Muscle of leg (tissue), 11 donors: ENCODE measurements around the gene ATG12. TPM values are rescaled to one million over a fixed set of nuclear protein-coding genes. Genes with fewer than 3 reads are reported as not detected.
A peak's percentile ranks its signal among the peaks of the same experiment; 100 is the strongest.
"Not testable (repeated sequence)": the region's sequence is repeated elsewhere in the genome, so short reads cannot be mapped to it uniquely, and the experiment has no call there.

Experiments
- DNase-seq: peaks from one replicate; pipeline ENCODE4 v3.0.0; 2013
- H3K27ac ChIP-seq: one replicate; pipeline ENCODE4 v1.5.1; 2013; ENCODE audit warnings: mild to moderate bottlenecking, low read length, control low read depth
- H3K27me3 ChIP-seq: one replicate; pipeline ENCODE4 v1.6.1; 2013; ENCODE audit warnings: low read length; ENCODE audit not compliant: control insufficient read depth, insufficient read depth
- H3K36me3 ChIP-seq: one replicate; pipeline ENCODE4 v1.6.1; 2013; ENCODE audit warnings: low read length; ENCODE audit not compliant: control insufficient read depth, insufficient read depth
- H3K4me1 ChIP-seq: one replicate; pipeline ENCODE4 v1.6.1; 2013; ENCODE audit warnings: low read length; ENCODE audit not compliant: control insufficient read depth, insufficient read depth
- H3K4me3 ChIP-seq: one replicate; pipeline ENCODE4 v1.5.1; 2013; ENCODE audit warnings: low read length, control low read depth
- H3K9me3 ChIP-seq: replicated peaks from 2 replicates; pipeline ENCODE4 v1.6.1; 2013; ENCODE audit warnings: low read depth, low read length; ENCODE audit not compliant: control insufficient read depth
- WGBS: methylation state at CpG from one replicate; pipeline ENCODE4 v1.1.5; 2013; ENCODE audit warnings: missing lambda C conversion rate; ENCODE audit not compliant: insufficient coverage; 5-methylcytosine and 5-hydroxymethylcytosine counted together
- polyA plus RNA-seq, 8 donors: library from polyadenylated mRNA; unstranded; fragments of 120-200 nt; gene quantifications; one replicate each; pipeline versions ENCODE4 v1.2.1 to v1.2.3, GENCODE V29; 2013; ENCODE audit warnings: inconsistent platforms in 1 of 8, low replicate concordance in 1 of 8; ENCODE audit not compliant: insufficient read length in 8 of 8, insufficient read depth in 1 of 8
- total RNA-seq: library from RNA; stranded (reverse); fragments of 120-200 nt; gene quantifications from one replicate; pipeline ENCODE4 v1.2.4, GENCODE V29; 2013

The ATG12 gene
- total and polyA plus RNA-seq, 9 donors, result 42.1 to 57.3 (median 50.3) TPM

GRCh38 chr5:115811406-115811805 lies 30.0 kb downstream of the ATG12 start:
- Histone ChIP-seq H3K4me3 (no peak overlapping the region), H3K27ac (no peak overlapping the region), H3K36me3 (peaks cover 13% of the 10 kb centered on the region), H3K9me3 (no peaks in the 10 kb centered on the region), H3K4me1 (peaks cover 8% of the 10 kb centered on the region), H3K27me3 (peaks cover 13% of the 10 kb centered on the region)
- no peak for DNase-seq

GRCh38 chr5:115810761-115811160 lies 30.6 kb downstream of the ATG12 start:
- Histone ChIP-seq H3K27me3 (peaks cover 7% of the 10 kb centered on the region), H3K4me1 (peaks cover 8% of the 10 kb centered on the region), H3K9me3 (no peaks in the 10 kb centered on the region), H3K27ac (no peak overlapping the region), H3K36me3 (peaks cover 13% of the 10 kb centered on the region), H3K4me3 (no peak overlapping the region)
- DNase-seq, result peak; percentile 84

- DNase-seq, result no peak
- Histone ChIP-seq H3K27me3 (peaks cover 3% of the 10 kb centered on the region), H3K36me3 (peaks cover 15% of the 10 kb centered on the region), H3K9me3 (no peaks in the 10 kb centered on the region), H3K4me3 (no peak overlapping the region), H3K27ac (no peak overlapping the region), H3K4me1 (peaks cover 4% of the 10 kb centered on the region)
- WGBS, result no CpG with 5 or more reads among the region's 2 CpGs
Observed at GRCh38 chr5:115809946-115810345, 31.4 kb downstream of the ATG12 start.

GRCh38 chr5:115808066-115808465 lies 33.3 kb downstream of the ATG12 start:
- H3K4me3 ChIP-seq, DNase-seq, H3K9me3 ChIP-seq, H3K27me3 ChIP-seq, H3K4me1 ChIP-seq, H3K27ac ChIP-seq: not testable (repeated sequence)
- peaks cover 16% of the 10 kb centered on the region for H3K36me3 ChIP-seq
- WGBS, result no CpG with 5 or more reads among the region's 2 CpGs

- no peak for DNase-seq
- WGBS, result no CpG with 5 or more reads among the region's 2 CpGs
- Histone ChIP-seq H3K27me3 (no peaks in the 10 kb centered on the region), H3K4me3 (no peak overlapping the region), H3K4me1 (no peaks in the 10 kb centered on the region), H3K27ac (no peak overlapping the region), H3K36me3 (peaks cover 16% of the 10 kb centered on the region), H3K9me3 (no peaks in the 10 kb centered on the region)
Observed at GRCh38 chr5:115807654-115808052, 33.7 kb downstream of the ATG12 start.

- no peaks in the 10 kb centered on the region for H3K9me3 ChIP-seq
- no peaks in the 10 kb centered on the region for H3K4me1 ChIP-seq
- no peaks in the 10 kb centered on the region for H3K27me3 ChIP-seq
- no peak for DNase-seq
- no peak overlapping the region for H3K27ac ChIP-seq
- H3K4me3 ChIP-seq, result no peak overlapping the region
- WGBS, result 70% methylated on average over 2 of the region's 2 CpGs
- peaks cover 16% of the 10 kb centered on the region for H3K36me3 ChIP-seq
Observed at GRCh38 chr5:115806986-115807653, 34.2 kb downstream of the ATG12 start.

GRCh38 chr5:115801984-115802383 lies 39.4 kb downstream of the ATG12 start:
- Histone ChIP-seq H3K4me1 (no peaks in the 10 kb centered on the region), H3K9me3 (no peaks in the 10 kb centered on the region), H3K27ac (no peak overlapping the region), H3K36me3 (peaks cover 3% of the 10 kb centered on the region), H3K4me3 (no peak overlapping the region), H3K27me3 (no peaks in the 10 kb centered on the region)
- DNase-seq, result no peak
- WGBS, result 88% methylated on average over 1 of the region's 1 CpG

- WGBS, result no CpG with 5 or more reads among the region's 2 CpGs
- Histone ChIP-seq H3K27ac (no peak overlapping the region), H3K27me3 (no peaks in the 10 kb centered on the region)
Observed at GRCh38 chr5:115801152-115801551, 40.2 kb downstream of the ATG12 start.

GRCh38 chr5:115800108-115800507 lies 41.3 kb downstream of the ATG12 start:
- no peaks in the 10 kb centered on the region for H3K4me1 ChIP-seq
- H3K27ac ChIP-seq, result no peak overlapping the region
- WGBS, result 67% methylated on average over 1 of the region's 2 CpGs
- H3K27me3 ChIP-seq, result no peaks in the 10 kb centered on the region
- no peaks in the 10 kb centered on the region for H3K9me3 ChIP-seq
- peaks cover 2% of the 10 kb centered on the region for H3K36me3 ChIP-seq
- H3K4me3 ChIP-seq, result no peak overlapping the region
- no peak for DNase-seq

More at GRCh38 chr5:115801152-115801551, 40.2 kb downstream of the ATG12 start:
- H3K36me3 ChIP-seq, result peaks cover 3% of the 10 kb centered on the region
- no peak overlapping the region for H3K4me3 ChIP-seq
- H3K9me3 ChIP-seq, result no peaks in the 10 kb centered on the region
- DNase-seq, result no peak
- H3K4me1 ChIP-seq, result no peaks in the 10 kb centered on the region

GRCh38 chr5:115798252-115798651 lies 43.1 kb downstream of the ATG12 start:
- H3K4me1 ChIP-seq, result no peaks in the 10 kb centered on the region
- no peak overlapping the region for H3K4me3 ChIP-seq
- no peaks in the 10 kb centered on the region for H3K36me3 ChIP-seq
- H3K27me3 ChIP-seq, result no peaks in the 10 kb centered on the region
- WGBS, result 67% methylated on average over 1 of the region's 2 CpGs
- DNase-seq, result no peak
- H3K9me3 ChIP-seq, result no peaks in the 10 kb centered on the region
- H3K27ac ChIP-seq, result no peak overlapping the region

GRCh38 chr5:115796656-115797055 lies 44.7 kb downstream of the ATG12 start:
- no peaks in the 10 kb centered on the region for H3K9me3 ChIP-seq
- no peaks in the 10 kb centered on the region for H3K4me1 ChIP-seq
- H3K27ac ChIP-seq, result no peak overlapping the region
- DNase-seq, result no peak
- 67% methylated on average over 2 of the region's 3 CpGs for WGBS
- H3K27me3 ChIP-seq, result no peaks in the 10 kb centered on the region
- H3K36me3 ChIP-seq, result no peaks in the 10 kb centered on the region
- no peak overlapping the region for H3K4me3 ChIP-seq
